Neural progenitor cell (in vitro differentiated cells): ENCODE measurements around the gene CRCP.

Experiments used
- CTCF ChIP-seq: fragments of 200-600 bp; sonication (generic); IDR thresholded peaks from 2 replicates; pipeline ENCODE4 v1.5.1; 2017; ENCODE audit warnings: antibody characterized with exemption, mild to moderate bottlenecking
- EZH2 ChIP-seq: fragments of 200-600 bp; sonication (generic); IDR thresholded peaks from 2 replicates; pipeline ENCODE4 v1.6.1; 2017; ENCODE audit warnings: antibody characterized with exemption, mild to moderate bottlenecking, moderate library complexity
- EZH2phosphoT487 ChIP-seq: fragments of 200-600 bp; sonication (generic); IDR thresholded peaks from 2 replicates; pipeline ENCODE4 v1.6.1; 2017; ENCODE audit warnings: antibody characterized with exemption

GRCh38 chr7:66187905-66188304 is 73.3 kb downstream of the CRCP start:
- TF ChIP-seq CTCF (no peak), EZH2phosphoT487 (no peak), EZH2 (no peak)
